HFFc6 (cell line): Measurements from ENCODE around the gene BSPRY. TPM values are rescaled to one million over a fixed set of nuclear protein-coding genes. Genes with fewer than 3 reads are reported as not detected.
"Not testable (repeated sequence)": the region's sequence is repeated elsewhere in the genome, so short reads cannot be mapped to it uniquely, and the experiment has no call there.

Experiments
- DNase-seq: peaks from one replicate; pipeline ENCODE4 v3.0.0-alpha.2; 2018
- H3K27ac Mint-ChIP-seq: 2 replicates; pipeline ENCODE4 v1.8.0; 2020; ENCODE audit warnings: mild to moderate bottlenecking, mixed read lengths
- H3K27me3 Mint-ChIP-seq: 2 replicates; pipeline ENCODE4 v1.8.0; 2021; ENCODE audit warnings: mild to moderate bottlenecking, moderate library complexity, mixed read lengths; ENCODE audit not compliant: insufficient read depth
- H3K36me3 Mint-ChIP-seq: 2 replicates; pipeline ENCODE4 v1.8.0; 2021; ENCODE audit warnings: low read depth, mixed read lengths
- H3K4me1 Mint-ChIP-seq: 2 replicates; pipeline ENCODE4 v1.8.0; 2020; ENCODE audit warnings: low read depth, mixed read lengths
- H3K4me3 Mint-ChIP-seq: 2 replicates; pipeline ENCODE4 v1.8.0; 2020; ENCODE audit warnings: mild to moderate bottlenecking, moderate library complexity, mixed read lengths
- H3K9me3 Mint-ChIP-seq: 2 replicates; pipeline ENCODE4 v1.8.0; 2020; ENCODE audit warnings: mild to moderate bottlenecking, mixed read lengths
- total RNA-seq, 6 experiments: library from RNA; stranded (reverse); fragmentation: NEBNext Ultra II Directional; extraction: Animal tissue kit (Norgen Biotek cat#: 25700); gene quantifications; 2 replicates in 1 of 6; 3 replicates in 5 of 6; pipeline ENCODE4 v1.2.3, GENCODE V29; 2021
- TF ChIP-seq, protein P1 (sequence below): fragments of 200-600 bp; sonication (generic); IDR thresholded peaks from 2 replicates; pipeline ENCODE4 v1.5.0; 2021; ENCODE audit warnings: antibody characterized with exemption, mild to moderate bottlenecking

BSPRY gene
- total RNA-seq, 6 experiments from 2014 or later: not detected

DNA sequence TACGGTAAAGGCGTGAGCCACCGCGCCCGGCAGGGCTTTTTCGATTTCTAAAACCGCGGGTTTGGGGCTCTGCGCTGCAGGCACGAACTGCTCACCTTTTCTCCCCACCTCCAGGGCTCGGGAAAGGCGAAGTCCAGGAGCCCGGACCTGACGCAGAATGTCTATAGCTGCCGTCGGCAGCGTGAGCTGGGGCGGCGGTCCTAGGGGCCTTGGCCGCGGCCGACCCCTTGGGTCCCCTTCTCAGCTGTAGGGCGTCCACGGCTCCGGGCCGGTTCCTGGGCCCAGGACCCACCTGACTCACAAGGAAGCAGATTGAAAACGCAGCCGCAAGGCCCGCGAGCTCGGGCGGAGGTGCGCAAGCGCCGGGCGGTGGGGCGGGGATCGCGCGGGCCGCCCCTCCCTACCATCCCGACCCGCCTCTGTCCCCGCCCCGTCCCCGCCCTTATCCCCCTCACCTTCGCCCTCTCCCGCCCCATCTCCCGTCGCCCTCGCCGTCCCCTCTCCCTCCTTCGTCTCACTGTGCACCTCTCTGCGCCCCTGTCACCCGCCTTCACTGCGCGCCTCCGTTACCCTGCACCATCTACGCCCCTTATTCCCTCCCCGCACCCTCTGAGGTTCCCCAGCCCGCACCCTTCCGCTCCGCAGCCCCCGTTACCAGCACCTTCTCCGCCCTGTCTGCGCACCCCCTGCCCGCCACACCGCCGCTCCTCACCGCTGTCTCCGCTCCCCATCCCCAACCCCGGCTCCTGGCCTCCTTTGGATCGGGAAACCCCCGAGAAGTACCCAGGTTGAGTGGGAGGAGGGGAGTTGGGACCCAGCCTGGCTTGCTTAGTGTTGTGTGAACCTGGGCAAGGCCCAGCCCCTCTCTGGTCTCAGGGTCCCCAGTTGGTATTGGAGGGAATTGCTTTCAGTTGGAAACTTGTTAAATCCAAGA is 27.6 kb downstream of the BSPRY start, which contains the start of gene HDHD3:
Gene HDHD3, minus strand, starts transcription at position 353 of the 934 bp plus-strand sequence. CDS start 2,632 bp downstream, outside the sequence.
- Mint-ChIP-seq H3K27me3 (peaks cover 5% of the 10 kb centered on the region; the same call in 1 of the 2 replicates), H3K4me3 (peak within 1 kb of the TSS; percentile 89), H3K27ac (peak within 1 kb of the TSS; percentile 40; the same call in 1 of the 2 replicates), H3K36me3 (no peaks in the 10 kb centered on the region), H3K4me1 (peaks cover 11% of the 10 kb centered on the region), H3K9me3 (no peaks in the 10 kb centered on the region)
- DNase-seq: peak; percentile 38
- TF ChIP-seq, protein P1, sequence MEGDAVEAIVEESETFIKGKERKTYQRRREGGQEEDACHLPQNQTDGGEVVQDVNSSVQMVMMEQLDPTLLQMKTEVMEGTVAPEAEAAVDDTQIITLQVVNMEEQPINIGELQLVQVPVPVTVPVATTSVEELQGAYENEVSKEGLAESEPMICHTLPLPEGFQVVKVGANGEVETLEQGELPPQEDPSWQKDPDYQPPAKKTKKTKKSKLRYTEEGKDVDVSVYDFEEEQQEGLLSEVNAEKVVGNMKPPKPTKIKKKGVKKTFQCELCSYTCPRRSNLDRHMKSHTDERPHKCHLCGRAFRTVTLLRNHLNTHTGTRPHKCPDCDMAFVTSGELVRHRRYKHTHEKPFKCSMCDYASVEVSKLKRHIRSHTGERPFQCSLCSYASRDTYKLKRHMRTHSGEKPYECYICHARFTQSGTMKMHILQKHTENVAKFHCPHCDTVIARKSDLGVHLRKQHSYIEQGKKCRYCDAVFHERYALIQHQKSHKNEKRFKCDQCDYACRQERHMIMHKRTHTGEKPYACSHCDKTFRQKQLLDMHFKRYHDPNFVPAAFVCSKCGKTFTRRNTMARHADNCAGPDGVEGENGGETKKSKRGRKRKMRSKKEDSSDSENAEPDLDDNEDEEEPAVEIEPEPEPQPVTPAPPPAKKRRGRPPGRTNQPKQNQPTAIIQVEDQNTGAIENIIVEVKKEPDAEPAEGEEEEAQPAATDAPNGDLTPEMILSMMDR: no peak

DNA sequence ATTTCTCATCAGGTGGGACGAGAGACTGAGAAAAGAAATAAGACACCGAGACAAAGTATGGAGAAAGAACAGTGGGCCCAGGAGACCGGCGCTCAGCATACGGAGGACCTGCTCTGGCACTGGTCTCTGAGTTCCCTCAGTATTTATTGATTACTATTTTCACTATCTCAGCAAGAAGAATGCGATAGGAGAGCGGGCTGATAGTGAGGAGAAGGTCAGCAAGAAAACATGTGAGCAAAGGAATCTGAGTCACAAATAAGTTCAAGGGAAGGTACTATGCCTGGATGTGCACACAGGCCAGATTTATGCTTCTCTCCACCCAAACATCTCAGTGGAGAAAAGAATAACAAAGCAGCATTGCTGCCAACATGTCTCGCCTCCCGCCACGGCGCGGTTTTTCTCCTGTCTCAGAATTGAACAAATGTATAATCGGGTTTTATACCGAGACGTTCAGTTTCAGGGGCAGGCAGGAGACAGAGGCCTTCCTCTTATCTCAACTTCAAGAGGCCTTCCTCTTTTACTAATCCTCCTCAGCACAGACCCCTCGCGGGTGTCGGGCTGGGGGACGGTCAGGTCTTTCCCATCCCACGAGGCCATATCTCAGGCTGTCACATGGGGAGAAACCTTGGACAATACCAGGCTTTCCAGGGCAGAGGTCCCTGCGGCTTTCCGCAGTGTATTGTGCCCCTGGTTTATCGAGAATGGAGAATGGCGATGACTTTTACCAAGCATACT is 29.9 kb downstream of the BSPRY start:
- peaks cover 11% of the 10 kb centered on the region for H3K4me1 Mint-ChIP-seq
- not testable (repeated sequence) for H3K9me3 Mint-ChIP-seq, H3K36me3 Mint-ChIP-seq, DNase-seq, H3K27ac Mint-ChIP-seq, H3K4me3 Mint-ChIP-seq, H3K27me3 Mint-ChIP-seq

DNA sequence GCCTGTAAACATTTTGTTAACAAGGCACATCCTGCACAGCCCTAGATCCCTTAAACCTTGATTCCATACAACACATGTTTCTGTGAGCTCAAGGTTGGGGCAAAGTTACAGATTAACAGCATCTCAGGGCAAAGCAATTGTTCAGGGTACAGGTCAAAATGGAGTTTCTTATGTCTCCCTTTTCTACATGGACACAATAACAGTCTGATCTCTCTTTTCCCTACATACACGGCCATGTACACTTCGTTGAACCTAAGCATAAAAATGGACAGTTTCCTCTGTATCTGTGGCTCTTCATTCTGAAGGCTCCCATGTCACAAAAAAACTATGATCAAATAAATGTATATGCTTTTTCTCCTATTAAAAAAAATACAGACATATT is 30.5 kb downstream of the BSPRY start:
- not testable (repeated sequence) for DNase-seq, H3K27ac Mint-ChIP-seq, H3K9me3 Mint-ChIP-seq, H3K4me3 Mint-ChIP-seq, H3K27me3 Mint-ChIP-seq, H3K36me3 Mint-ChIP-seq
- peaks cover 11% of the 10 kb centered on the region for H3K4me1 Mint-ChIP-seq

DNA sequence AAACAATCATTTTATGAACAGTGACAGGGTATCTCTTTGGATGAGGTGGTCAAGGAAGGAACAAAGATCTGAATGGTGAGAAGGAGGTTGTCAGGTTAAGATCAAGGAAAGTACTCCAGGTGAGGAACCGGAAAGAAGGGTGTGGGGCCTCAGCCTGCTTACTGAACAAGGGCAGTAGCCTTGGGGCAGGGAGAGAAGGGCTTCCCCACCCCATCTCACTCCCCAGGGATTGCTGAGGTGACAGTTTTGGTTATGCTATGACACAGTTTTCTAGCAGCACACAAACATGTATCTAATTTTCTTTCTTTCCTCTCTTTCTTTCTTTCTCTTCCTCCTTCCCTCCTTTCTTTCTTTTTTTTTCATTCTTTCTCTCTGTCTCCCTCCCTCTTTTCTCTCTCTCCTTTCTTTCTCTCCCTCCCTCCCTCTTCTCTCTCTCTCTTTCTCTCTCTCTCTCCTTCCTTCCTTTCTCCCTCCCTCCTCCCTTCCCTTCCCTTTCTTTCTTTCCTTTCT is 31.6 kb downstream of the BSPRY start:
- H3K4me1 Mint-ChIP-seq: no peaks in the 10 kb centered on the region
- H3K9me3 Mint-ChIP-seq: no peaks in the 10 kb centered on the region
- no peak overlapping the region for H3K27ac Mint-ChIP-seq
- 0 out of 2 replicates have a peak, but pooled peaks cover 4% of the 10 kb centered on the region for H3K36me3 Mint-ChIP-seq
- peaks cover 3% of the 10 kb centered on the region; the same call in 1 of the 2 replicates for H3K27me3 Mint-ChIP-seq
- no peak overlapping the region for H3K4me3 Mint-ChIP-seq
- TF ChIP-seq, protein P1: no peak
- DNase-seq: no peak

DNA sequence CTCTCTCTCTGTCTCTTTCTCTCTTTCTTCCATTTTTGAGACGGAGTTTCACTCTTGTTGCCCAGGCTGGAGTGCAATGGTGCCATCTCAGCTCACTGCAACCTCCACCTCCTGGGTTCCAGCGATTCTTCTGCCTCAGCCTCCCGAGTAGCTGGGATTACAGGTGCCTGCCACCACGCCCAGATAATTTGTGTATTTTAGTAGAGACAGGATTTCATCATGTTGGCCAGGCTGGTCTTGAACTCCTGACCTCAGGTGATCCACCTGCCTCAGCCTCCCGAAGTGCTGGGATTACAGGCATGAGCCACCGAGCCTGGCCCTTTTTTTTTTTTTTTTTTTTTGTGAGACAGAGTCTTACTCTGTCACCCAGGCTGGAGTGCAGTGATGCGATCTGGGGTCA is 32.1 kb downstream of the BSPRY start:
- not testable (repeated sequence) for DNase-seq, H3K4me3 Mint-ChIP-seq, H3K27ac Mint-ChIP-seq, H3K36me3 Mint-ChIP-seq, H3K9me3 Mint-ChIP-seq, H3K4me1 Mint-ChIP-seq, H3K27me3 Mint-ChIP-seq

DNA sequence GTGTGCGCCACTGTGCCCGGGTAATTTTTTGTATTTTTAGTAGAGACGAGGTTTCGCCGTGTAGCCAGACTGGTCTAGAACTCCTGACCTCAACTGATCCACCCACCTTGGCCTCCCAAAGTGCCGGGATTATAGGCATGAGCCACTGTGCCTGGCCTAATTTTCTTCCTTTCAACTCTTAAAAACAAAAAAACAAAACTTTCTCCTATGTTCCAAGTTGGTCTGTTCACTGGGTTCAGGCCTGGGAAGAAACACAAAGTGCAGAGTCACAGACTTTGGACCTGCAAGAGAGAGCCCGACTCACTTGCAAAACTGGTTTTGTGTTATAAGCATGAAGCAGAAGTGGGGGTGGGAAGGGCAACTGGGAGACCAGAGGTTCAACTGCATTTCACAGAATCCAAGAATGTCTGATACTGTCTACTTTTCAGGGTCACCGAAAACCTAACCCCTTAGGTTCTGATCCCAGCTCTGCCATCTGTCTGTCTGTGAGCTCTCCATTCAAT is 32.6 kb downstream of the BSPRY start:
- TF ChIP-seq, protein P1: no peak
- Mint-ChIP-seq H3K36me3 (peaks cover 10% of the 10 kb centered on the region), H3K27me3 (peaks cover 3% of the 10 kb centered on the region; the same call in 1 of the 2 replicates), H3K4me3 (no peak overlapping the region), H3K9me3 (no peaks in the 10 kb centered on the region), H3K27ac (no peak overlapping the region), H3K4me1 (no peaks in the 10 kb centered on the region)
- no peak for DNase-seq
